HG03045 (cell line): ENCODE measurements around the gene HMCN1.
A peak's percentile ranks its signal among the peaks of the same experiment; 100 is the strongest.

Source experiments
- ATAC-seq: cut with Tn5 transposase; IDR thresholded peaks from one replicate; pipeline ENCODE4 v1.9.1; 2021; ENCODE audit warnings: mild to moderate bottlenecking, moderate library complexity; ENCODE audit not compliant: unreplicated experiment

HMCN1 gene

DNA sequence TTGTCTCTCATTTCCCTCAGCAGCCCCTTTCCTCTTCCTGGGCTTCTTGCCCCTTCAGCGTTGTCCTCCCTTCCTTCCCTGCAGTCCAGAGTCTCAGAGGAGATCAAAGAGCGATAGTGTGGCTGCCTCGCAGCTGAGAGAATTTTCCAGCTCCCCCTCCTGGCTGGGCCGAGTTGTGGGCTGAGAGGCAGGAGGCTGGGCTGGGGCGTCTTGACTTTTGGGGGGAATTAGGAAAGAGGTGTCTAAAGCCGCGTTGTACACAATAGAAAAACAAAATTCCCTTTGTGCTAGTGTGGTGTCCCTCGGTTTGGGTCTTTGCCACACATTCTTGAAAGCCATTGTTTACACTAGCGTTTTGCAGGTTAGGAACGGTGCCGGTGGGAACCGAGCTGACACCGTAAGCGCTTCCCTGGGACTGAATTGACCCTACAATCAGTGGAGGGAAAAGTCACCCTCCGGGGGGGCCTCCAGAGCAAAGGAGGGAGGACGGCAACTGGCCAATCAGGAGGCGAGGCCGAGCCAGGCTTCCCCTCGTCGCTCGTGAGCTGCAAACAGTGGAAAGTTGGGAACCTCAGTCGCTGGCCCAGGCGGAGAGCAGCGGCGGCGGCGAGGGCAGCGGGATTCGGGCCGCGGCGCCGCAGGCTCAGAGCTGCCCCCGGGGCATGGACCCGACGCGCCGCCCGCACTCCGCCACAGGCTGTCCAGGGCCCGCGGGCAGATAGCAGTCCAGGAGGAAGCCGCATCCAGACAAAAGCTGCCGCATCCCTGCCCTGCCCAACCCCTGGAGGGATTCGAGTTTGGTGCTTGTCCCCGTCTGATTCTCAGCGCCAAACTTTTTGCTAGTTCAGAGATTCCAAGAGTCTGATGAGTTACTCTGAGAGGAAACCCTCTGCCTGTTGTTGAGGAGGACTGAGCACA is at the start of gene HMCN1:
HMCN1 (plus strand) TSS at position 574 of the 918 bp plus-strand sequence. CDS start 389 bp downstream, outside the sequence.
- no peak for ATAC-seq

DNA sequence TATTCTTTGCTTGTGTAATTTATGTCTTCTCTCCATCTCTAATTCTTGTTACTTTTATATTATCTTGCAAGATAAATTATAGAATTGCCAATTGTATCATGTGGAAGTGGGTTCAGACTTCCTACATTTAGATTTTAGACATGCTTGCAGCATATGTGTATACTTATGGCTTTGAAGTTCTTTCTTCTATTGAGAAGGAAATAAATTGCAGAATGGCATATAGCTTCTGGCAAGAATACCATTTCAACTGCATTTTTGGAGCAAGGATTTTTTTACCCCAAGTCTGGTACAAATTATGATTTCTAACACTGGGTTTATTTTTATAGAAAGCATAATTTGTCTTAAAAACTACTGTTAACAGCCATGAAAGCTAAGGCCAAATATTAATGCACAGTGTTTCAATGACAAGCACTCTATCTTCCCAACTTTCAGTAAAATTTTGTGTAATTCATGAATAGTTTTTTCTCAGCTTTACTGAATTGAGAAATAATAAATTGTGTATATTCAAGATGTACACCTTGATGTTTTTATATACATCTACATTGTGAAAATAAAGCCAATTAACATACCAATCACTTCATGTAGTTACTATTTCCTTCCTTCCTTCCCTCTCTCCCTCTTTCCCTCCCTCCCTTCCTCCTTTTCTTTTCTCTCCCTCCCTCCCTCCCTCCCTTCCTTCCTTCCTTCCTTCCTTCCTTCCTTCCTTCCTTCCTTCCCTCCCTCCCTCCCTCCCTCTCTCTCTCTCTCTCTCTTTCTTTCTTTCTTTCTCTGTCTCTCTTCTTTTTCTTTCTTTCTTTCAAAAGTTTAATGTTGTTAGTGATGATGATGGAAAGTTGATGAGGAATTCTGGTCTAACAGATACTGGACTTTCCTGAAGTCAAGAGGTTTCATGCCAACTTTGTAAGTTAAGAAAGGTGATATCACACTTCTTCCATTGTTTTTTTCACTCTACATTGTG is 47.1 kb upstream of the HMCN1 start:
- no peak for ATAC-seq

DNA sequence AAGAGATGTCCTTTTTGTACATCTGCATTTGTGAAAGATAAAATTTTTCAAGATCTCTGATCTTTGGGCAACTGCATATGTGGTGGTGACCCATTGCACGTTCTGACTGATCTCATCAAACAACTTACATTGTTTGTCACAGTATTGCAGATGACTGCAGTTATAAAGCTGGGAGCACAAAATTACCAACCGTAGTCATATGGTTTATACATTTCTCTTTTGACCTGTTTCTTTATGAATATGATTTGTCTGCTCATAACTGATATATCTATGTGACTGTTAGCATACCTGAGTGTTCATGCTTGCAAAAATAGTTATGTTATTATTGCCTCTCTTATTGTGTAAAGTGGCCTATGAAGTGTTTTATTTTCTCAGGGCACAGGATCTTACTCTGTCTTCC is 43.7 kb upstream of the HMCN1 start:
- no peak for ATAC-seq

DNA sequence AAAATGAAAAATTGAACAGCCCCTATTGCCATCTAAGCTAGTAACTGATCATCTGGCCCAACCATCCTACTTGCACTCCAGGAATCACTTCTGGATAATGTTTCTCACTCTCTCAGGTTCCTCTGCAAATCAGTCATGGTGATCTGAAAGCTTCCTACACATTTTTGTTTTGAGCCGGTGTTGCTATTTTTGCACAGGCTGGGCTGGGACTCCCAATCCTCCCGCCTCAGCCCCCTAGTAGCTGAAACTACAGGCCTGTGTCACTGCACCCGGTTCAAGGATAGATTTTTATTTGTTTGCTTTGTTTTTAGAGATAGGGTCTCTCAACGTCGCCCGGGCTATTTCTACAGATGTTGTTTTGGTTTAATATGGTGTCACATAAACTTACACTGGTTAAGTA is 40.5 kb upstream of the HMCN1 start:
- peak; percentile 23 for ATAC-seq

DNA sequence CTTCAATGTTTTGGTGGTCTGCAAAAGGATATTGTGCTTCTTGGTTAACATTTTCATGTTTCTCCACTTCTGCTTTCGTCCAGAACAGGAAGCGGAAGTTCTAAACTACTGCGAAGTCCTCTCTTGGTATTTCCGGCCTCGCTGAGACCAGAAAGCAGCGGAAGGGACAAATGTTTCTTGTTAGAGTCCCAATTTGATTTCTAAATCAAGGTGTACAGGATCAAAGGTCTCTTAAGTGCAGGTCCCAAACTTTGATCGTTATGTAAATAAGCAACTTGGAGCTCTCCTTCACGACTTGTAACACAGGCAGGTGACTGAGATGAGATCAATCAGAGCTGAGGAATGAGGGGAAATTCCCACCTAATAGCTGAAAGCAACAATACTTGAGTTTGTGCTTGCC is 40.1 kb upstream of the HMCN1 start:
- peak; percentile 91 for ATAC-seq

DNA sequence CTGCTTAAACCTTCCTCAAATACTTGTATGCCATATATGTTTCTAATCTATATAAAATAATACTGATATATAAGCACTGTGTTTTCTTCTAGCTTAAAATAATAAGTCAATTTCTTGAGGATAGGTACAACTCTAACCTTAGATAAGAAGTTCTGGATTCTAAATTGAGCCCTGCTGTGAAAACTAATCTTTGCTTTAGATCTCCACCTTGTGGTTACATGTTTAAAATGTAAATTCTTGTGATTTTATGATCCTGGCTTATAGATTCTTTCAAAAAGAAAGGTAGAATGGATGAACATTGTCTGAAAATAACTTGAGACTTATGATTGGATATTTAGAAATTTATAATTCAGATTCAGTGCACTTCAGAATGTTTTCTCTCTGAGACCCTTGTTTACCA is 38.9 kb upstream of the HMCN1 start:
- no peak for ATAC-seq

DNA sequence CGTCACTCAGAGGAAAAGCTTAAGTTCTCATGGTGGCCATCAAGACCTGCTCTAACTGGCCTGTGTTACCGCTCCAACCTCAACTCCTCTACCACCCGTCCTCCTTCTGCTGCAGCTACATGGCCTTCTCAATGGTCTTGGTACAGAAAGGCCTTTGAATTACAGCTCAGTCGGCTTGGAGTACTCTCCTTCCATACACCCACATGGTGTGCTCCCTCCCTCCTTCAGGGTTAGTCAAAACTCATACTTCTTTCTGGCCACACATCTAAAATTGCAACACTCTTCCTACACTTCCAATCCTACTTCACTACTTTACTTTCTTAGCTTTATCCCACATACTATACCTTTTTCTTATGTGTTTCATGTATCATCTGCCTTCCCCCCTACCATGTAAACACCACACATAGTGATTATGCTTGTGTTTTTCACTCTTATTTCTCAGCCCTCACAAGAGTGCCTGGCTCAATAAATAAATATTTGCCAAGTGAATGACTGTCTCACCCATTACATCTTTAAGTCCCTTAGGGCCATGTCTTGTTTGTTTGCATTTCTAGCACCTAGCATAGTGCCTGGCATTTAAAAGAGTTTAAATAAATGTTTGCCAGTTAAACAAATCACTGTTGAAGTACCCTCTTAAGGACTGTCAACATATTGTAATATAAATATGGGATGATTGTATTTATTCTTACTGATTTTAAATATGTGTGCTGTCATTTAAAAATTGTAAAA is 37.6 kb upstream of the HMCN1 start:
- no peak for ATAC-seq

DNA sequence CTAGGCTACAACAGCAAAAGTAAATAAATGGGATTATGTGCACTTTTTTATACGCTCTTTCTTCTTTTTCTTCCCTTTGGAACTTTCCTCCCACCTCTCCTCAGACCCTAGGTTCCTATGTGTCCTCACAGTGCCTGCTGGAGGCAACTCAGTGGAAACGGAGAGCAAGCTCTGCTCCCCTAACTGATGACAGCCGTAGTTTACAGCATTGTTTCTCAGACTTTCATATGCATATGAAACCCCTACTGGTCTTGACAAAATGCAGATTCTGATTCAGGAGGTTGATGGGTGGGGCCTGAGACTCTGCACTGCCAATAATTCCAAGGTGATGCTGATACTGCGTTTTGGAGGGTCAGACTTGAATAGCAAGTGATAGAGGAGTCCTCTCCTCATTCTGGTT is 34.3 kb upstream of the HMCN1 start:
- ATAC-seq = no peak

DNA sequence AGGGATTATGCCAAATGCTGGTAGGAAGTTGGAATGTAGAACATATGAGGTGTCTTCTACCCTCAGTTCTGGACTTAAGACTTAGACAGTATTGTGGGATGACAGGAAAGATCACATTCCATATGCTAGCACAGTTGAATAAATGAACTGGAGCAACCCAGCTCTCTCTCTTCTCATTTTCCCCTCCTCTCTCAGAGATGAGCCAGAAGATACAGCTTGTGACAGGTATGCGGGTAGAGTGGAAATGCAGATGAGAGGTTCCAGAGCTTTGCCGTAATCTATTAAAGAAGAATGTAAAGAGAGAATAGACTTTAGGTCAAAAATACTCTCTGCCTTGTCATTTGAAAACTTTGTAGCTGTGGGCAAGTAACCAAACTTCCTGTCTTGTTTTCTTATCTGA is 32.5 kb upstream of the HMCN1 start:
- no peak for ATAC-seq

DNA sequence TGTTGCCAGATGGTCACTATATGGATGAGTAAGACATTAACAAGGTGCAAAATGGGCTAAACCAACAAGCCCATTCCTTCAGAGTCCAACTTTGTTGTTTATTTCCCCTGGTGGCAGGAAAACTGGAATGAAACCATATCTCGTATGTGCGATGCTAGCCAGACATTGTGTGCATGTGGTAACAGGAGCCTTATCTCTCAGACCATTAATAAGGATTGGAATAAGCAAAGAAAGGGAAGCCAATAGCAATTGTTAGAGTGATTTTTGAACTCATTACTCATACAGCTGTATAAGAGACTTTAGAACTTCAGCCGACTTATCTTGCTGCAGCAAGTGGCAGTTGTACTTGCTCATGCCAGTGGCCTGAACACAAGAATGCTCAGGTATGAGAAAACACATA is 30.0 kb upstream of the HMCN1 start:
- no peak for ATAC-seq

DNA sequence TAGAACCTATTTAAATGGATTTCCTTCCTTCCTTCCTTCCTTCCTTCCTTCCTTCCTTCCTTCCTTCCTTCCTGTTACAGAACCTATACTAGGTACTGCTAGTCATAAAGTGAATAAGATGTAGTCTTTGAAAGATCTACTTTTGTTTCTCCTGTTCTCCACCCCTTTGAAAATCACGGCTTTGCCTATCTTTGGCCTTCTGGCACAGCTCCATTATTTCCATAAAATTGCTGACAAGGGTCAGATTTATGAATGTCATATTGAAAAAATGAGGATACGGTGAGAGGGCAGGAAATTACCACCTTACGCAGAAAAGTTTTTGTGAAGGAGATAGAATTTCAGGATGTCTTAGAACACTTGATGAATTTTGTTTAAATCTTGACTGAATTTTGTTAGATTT is 18.1 kb upstream of the HMCN1 start:
- no peak for ATAC-seq

DNA sequence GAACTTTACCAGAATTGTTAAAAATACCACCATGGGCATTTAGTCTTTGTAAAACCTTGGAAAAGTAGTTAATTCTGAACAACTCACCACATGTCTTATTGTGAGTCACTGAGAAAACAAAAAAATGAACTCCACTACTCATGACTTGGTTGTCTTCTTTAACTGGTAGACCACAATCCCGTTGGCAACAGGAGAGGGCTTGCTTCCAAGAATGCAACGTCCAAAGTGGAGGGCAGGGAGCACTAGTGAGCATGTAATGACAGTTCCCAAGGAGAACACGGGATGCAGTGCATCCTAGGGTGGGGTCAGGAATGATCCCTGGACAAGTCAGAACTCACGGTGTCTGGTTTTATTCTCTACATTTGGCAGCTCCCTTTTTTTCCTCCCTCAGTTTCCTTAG is 15.2 kb upstream of the HMCN1 start:
- no peak for ATAC-seq

DNA sequence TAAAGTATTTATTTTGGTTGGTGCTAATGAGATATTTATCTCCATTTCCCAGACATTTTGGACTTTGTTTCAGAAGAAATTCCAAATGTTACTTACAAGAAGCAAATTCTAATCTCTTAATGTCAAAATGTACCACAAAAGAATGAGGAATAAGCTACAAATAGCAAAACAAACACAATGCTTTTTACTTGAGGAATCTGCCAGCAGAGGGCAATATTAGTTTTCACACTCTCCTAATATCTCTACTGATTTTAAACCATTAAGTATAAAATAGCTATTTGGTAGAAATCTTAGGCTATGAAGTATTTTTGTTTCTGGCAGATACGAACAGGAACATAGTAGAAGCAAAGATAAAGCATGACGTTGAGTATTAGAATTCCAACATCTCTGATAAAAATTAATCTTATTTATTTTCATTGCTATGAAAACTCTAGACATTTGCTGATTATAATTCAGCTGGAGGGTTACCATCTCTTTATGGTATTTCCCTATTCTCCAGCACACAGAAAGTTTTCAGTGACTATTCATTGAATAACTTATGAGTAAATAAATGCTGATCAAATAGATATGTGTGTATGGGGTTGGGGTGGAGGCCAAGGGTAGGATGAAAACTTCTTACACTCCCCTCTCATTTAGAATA is 13.4 kb upstream of the HMCN1 start:
- no peak for ATAC-seq

DNA sequence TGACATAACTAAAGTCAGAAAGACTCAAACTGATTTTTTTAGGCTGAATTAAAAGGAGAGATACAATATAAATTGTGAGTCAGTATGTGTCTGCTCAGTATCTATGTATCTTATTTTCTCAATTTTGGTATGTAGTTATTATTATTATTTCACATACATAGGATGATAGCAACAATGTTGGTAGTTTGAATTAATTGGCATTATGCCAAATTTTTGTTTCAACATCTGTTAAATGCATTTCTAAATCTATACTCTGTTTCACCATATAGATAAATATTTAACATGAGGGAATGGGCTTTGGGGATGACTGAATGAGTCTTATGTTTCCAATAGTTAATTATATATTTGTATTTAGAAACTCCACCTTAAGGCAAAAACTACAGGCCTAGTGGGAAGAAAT is 12.6 kb upstream of the HMCN1 start:
- ATAC-seq = no peak

DNA sequence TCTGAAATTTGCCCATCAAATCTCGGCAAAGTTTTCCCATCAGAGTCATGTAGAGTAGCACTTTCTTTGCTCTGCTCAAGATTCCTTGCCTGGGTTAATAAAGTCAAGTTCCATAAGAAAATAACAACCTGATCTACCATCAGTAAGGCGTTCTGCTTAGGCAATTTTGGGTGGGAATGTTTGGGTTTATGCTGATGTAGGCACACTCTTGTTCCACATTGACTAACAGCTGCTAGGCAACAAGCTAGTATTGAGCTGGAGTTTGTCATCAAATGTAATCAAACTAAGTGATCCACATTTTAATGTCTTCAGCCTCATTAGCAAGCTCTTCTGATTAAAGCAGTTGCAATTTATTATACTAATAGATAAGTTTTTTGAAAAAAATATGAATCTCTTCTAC is 12.1 kb upstream of the HMCN1 start:
- no peak for ATAC-seq

DNA sequence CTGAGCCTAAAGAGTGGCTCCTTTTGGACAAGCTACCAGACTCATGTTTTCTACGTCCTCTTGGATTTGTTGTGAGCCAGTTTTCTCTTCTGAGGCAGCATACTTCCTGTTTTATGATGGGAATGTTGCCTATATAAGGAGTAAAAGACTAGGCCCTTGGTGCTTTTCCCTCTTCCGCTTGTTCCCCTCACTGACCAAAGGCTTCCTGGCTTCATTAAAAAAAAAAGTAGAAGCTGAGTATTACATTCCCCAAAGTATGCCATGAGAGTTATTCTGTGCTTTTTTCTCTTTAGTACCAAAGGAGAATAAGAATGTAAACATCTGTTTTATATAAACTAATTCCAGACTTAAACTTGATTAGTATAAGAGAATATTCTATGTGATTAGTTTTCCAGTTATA is 6.5 kb upstream of the HMCN1 start:
- no peak for ATAC-seq

DNA sequence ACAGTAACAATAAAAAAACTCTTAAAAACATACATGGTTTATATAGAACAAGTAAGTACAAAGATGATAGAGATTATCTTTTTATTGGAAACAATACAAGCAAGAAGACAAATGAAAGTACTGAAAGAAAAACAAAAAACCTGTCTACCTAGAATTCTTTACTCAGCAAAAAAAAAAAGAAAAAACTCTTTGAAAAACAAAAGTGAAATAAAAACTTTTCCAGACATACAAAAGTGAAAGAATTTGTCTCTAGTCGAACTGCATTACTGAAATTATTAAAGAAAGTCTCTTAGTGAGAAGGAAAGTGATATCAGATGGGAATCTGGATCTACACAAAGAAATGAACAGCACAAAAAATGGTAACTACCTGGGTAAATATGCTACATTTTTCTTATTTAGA is 2.7 kb upstream of the HMCN1 start:
- ATAC-seq = no peak

DNA sequence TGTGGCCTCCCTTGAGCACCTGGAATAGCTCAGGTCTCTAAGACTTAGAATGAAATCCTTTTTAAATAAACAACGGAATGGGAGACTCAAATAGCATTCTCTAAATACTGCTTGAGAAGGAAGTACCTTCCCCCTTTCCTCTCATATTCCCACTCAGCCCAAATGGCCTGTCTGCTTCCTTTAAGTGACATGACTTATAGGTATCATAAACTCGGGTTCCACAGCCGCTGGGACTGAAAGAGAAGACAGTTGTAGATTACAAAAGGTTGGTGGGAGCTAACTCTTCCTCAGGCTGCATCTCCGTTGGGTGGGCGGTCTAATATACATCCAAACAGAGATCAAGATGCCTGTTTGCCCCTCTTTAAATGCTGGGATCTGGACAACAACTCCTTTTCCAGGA is 1.2 kb upstream of the HMCN1 start:
- no peak for ATAC-seq

DNA sequence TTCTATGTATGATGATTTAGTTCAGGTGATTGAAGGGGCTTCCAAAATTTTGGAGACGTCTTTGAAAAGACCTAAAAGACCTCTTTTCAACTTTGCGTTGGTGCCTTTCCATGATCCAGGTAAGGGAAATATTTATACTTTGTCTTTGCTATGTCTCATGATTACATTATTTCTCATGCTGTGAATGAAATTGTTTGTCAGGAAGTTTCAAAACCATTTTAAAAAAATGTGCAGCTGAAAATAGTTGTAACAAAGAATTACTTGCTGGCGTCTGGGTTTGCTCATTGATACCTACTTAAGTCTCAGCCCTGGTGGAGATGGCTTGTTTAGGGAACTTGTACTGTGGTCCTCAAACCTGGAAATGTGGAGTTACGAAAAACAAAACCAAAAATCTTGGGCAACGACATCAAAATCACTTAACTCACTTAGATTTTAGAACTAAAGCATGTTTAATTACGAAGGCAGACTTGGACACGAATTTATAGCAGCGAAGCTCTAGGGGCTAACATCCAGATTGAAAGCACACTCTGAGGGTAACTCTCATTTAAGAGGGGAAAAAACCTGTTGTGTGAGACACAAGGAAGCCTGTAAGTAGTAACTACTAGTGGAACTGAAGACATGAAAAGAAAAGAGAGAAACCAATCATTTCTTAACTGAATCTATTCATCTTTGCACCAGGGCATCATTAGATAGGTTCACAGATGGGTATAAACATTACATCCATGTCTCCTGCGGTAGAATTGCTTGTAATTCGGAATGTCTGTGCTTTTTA is 924 bp downstream of the HMCN1 start:
- ATAC-seq = no peak

DNA sequence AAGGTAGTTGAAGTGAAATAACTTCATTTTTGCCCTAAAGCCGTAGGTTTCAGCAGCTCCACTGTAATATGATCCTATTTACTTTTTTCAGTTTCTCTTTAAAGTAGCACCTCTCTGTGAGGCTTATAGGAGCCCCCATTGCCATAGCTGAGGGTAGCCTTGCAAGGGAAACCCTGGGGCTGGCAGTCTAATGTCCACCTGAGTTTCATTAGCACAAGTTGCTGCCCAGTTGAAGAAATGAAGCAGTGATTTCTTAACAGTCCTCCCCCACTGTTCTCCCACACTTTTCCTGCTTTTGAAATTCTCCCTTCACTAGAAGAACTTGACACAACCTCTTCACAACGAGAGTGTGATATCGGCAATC is 1.5 kb downstream of the HMCN1 start:
- no peak for ATAC-seq
